ENCODE results near the gene VPS25.

Gene VPS25

GRCh38 chr17:42795465-42795864 lies 22.2 kb downstream of the VPS25 start:
- no peak for TF ChIP-seq POLR2A (IDR thresholded peaks at IDR 0.05; ENCODE audit: low read depth, low read length)
- DNase-seq (ENCODE audit: insufficient read length, low spot score) (no peak), FAIRE-seq (no peak)

GRCh38 chr17:42796066-42796758 lies 23.0 kb downstream of the VPS25 start:
- no peak for DNase-seq (ENCODE audit: insufficient read length, low spot score)
- no peak for TF ChIP-seq POLR2A (IDR thresholded peaks at IDR 0.05; ENCODE audit: low read depth, low read length)
- FAIRE-seq, result no peak

- FAIRE-seq (no peak), DNase-seq (ENCODE audit: insufficient read length, low spot score) (no peak)
- no peak for TF ChIP-seq POLR2A (IDR thresholded peaks at IDR 0.05; ENCODE audit: low read depth, low read length)
These were observed 24.1 kb downstream of the VPS25 start for GRCh38 chr17:42797067-42798007.

- DNase-seq (ENCODE audit: insufficient read length, low spot score), result no peak
- no peak for FAIRE-seq
- TF ChIP-seq POLR2A (IDR thresholded peaks at IDR 0.05; ENCODE audit: low read depth, low read length), result no peak
These were observed 24.7 kb downstream of the VPS25 start for GRCh38 chr17:42798011-42798382.

- no peak for FAIRE-seq
- peak; percentile 92 for DNase-seq (ENCODE audit: insufficient read length, low spot score)
- peak; percentile 83 for TF ChIP-seq POLR2A (IDR thresholded peaks at IDR 0.05; ENCODE audit: low read depth, low read length)
These were observed 25.4 kb downstream of the VPS25 start, which contains the start of the genes CNTD1 and COA3 for GRCh38 chr17:42798383-42799380. TSS of gene CNTD1 (plus strand) at chr17:42798861. CDS start at chr17:42799068, 207 bp downstream. TSS of gene COA3 (minus strand) at chr17:42798704. CDS start at chr17:42798681, 23 bp downstream.

- TF ChIP-seq POLR2A (IDR thresholded peaks at IDR 0.05; ENCODE audit: low read depth, low read length), result no peak
These were observed 30.0 kb downstream of the VPS25 start for GRCh38 chr17:42803074-42803883.

GRCh38 chr17:42804918-42805367 lies 31.7 kb downstream of the VPS25 start:
- FAIRE-seq, result no peak
- TF ChIP-seq POLR2A (IDR thresholded peaks at IDR 0.05; ENCODE audit: low read depth, low read length), result no peak
- no peak for DNase-seq (ENCODE audit: insufficient read length, low spot score)

More at GRCh38 chr17:42803074-42803883, 30.0 kb downstream of the VPS25 start:
- DNase-seq (ENCODE audit: insufficient read length, low spot score), result no peak
- FAIRE-seq, result no peak

- DNase-seq (ENCODE audit: insufficient read length, low spot score), result no peak
- no peak for FAIRE-seq
- no peak for TF ChIP-seq POLR2A (IDR thresholded peaks at IDR 0.05; ENCODE audit: low read depth, low read length)
These were observed 33.0 kb downstream of the VPS25 start for GRCh38 chr17:42806249-42806648.

GRCh38 chr17:42809250-42809649 lies 36.0 kb downstream of the VPS25 start:
- no peak for TF ChIP-seq POLR2A (IDR thresholded peaks at IDR 0.05; ENCODE audit: low read depth, low read length)
- FAIRE-seq (peak; percentile 72), DNase-seq (ENCODE audit: insufficient read length, low spot score) (peak; percentile 54)

- FAIRE-seq, result peak; percentile 84
- DNase-seq (ENCODE audit: insufficient read length, low spot score), result peak; percentile 64
- TF ChIP-seq POLR2A (IDR thresholded peaks at IDR 0.05; ENCODE audit: low read depth, low read length), result no peak
These were observed 41.6 kb downstream of the VPS25 start for GRCh38 chr17:42814633-42815399.

GRCh38 chr17:42817866-42818265 lies 44.6 kb downstream of the VPS25 start:
- TF ChIP-seq POLR2A (IDR thresholded peaks at IDR 0.05; ENCODE audit: low read depth, low read length), result no peak
- DNase-seq (ENCODE audit: insufficient read length, low spot score) (no peak), FAIRE-seq (no peak)

GRCh38 chr17:42818379-42818778 lies 45.1 kb downstream of the VPS25 start:
- DNase-seq (ENCODE audit: insufficient read length, low spot score) (no peak), FAIRE-seq (no peak)
- no peak for TF ChIP-seq POLR2A (IDR thresholded peaks at IDR 0.05; ENCODE audit: low read depth, low read length)
